Stimulated activated CD8-positive, alpha-beta memory T cell treated with anti-CD3 and anti-CD28 coated beads, Interleukin-15, amount 100 ng/mL, for 4 hours (primary cell): ENCODE results near the gene RRH.

Experiments used
- DNase-seq, 2 donors: peaks; one replicate each; pipeline ENCODE4 v3.0.0-alpha.2; 2020; ENCODE audit warnings: low read depth in 2 of 2

RRH gene

GRCh38 chr4:109887071-109887470 lies 59.3 kb downstream of the RRH start:
- DNase-seq: no peak

- no peak for DNase-seq
These were observed 62.3 kb downstream of the RRH start for GRCh38 chr4:109890076-109890475.
